ENCODE measurements around the gene FOXJ1.

Gene FOXJ1

DNA sequence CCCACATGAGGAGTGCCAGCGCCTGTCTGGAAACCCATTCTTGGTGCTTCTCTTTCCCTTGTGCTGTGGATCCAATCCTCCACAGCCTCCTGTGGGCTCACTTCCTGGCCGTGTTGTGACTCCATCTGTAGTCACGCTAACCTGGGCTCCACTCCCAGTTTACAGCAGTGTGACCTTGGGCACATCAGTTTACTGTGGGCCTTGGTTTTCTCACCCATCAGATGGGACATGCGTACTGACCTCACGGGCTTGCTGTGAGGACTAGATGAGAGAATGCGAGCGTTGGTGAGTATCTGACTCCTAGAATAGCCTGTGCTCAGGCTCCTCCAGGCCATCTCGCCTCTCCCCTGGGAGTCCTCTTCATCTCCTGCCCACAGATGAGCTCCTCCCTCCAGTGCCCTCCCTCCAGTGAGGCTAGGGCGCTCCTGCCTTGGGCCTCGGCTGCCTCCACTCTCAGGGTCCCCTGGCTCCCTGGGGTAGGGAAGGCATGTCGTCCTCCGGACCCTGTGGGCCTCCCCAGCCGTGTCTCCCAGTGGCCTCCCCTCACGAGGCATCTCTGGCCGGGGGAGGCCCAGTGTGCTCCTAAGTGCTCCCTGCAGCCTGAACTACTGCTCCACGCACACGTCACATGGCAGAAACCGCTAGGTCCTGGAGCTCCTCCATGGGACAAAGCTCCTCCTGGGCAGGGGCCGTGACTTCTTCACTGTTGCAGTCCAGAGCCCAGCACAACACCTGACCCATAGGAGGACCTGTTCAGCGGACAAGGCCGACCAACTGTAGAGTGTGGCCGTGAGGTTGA is 5.2 kb upstream of the FOXJ1 start:
- H2AFZ ChIP-seq (ENCODE audit: low read depth, low read length, severe bottlenecking), result no peak overlapping the region
- H3K9me3 ChIP-seq (ENCODE audit: insufficient read depth, low read length), result no peaks in the 10 kb centered on the region
- no peaks in the 10 kb centered on the region for H3K27me3 ChIP-seq (ENCODE audit: low read length)
- no peak overlapping the region for H3K27ac ChIP-seq (ENCODE audit: low read depth, low read length)
- H3K4me3 ChIP-seq (ENCODE audit: insufficient read depth, low read length, poor library complexity, severe bottlenecking), result no peak overlapping the region
- no peaks in the 10 kb centered on the region for H3F3A ChIP-seq (ENCODE audit: insufficient read depth)
- H3K4me2 ChIP-seq (ENCODE audit: low read depth, low read length, poor library complexity, severe bottlenecking), result no peak overlapping the region
- no peak overlapping the region for H3K9ac ChIP-seq (ENCODE audit: low read length)
- no peaks in the 10 kb centered on the region for H4K20me1 ChIP-seq (ENCODE audit: low read depth, low read length)
- TF ChIP-seq, protein P1, sequence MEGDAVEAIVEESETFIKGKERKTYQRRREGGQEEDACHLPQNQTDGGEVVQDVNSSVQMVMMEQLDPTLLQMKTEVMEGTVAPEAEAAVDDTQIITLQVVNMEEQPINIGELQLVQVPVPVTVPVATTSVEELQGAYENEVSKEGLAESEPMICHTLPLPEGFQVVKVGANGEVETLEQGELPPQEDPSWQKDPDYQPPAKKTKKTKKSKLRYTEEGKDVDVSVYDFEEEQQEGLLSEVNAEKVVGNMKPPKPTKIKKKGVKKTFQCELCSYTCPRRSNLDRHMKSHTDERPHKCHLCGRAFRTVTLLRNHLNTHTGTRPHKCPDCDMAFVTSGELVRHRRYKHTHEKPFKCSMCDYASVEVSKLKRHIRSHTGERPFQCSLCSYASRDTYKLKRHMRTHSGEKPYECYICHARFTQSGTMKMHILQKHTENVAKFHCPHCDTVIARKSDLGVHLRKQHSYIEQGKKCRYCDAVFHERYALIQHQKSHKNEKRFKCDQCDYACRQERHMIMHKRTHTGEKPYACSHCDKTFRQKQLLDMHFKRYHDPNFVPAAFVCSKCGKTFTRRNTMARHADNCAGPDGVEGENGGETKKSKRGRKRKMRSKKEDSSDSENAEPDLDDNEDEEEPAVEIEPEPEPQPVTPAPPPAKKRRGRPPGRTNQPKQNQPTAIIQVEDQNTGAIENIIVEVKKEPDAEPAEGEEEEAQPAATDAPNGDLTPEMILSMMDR (IDR thresholded peaks at IDR 0.05; ENCODE audit: insufficient read depth, low read length, poor library complexity, severe bottlenecking), result no peak
- TF ChIP-seq EZH2phosphoT487 (conservative IDR thresholded peaks at IDR 0.05; ENCODE audit: low read length), result no peak
- no peaks in the 10 kb centered on the region for H3K79me2 ChIP-seq (ENCODE audit: insufficient read depth, low read length)
- no peaks in the 10 kb centered on the region for H3K36me3 ChIP-seq (ENCODE audit: low read length)
- H3K9me2 ChIP-seq (replicated peaks; ENCODE audit: insufficient read depth, low read length), result no peaks in the 10 kb centered on the region

DNA sequence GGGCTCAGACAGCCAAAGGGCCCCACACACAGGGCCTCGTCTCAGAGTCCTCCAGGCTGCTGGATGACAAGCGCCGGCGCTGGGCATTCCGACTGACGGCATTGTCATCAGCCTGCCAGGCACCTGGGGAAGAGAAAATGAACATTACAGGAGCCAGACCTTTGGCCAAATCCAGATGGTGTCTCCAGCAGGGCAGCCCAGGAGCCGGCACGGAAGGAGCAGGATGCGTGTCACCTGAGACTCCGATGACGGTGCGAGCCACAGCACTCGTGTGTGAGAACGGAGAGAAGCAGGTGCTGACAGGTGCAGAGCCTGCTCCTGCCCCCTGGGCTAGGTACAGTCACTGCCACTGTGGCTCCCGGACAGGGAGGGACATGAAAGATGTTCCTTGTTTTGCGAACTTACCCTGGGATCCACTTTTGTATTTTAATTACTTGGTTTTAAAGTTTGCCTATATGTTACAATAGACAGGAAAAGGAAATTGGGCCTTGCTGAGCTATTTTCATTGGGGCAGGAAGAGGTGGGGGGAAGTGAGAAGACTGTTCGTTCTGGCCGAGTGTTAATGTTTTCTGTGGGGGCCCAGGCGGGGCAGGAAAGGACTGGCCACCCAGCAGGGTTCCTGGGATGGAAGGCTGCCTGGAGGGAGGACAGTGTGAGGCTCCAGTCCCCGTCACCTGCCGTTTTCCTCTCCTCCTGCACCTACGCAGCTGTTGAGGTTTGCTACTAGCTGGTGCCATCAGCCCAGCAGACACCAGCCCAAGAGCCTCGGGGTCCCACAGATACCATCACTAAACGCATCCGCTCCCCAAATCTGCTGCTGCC is 4.4 kb upstream of the FOXJ1 start:
- H3K27ac ChIP-seq (ENCODE audit: low read depth, low read length), result no peak overlapping the region
- H3K36me3 ChIP-seq (ENCODE audit: low read length), result no peaks in the 10 kb centered on the region
- no peaks in the 10 kb centered on the region for H3F3A ChIP-seq (ENCODE audit: insufficient read depth)
- H3K79me2 ChIP-seq (ENCODE audit: insufficient read depth, low read length), result no peaks in the 10 kb centered on the region
- no peak overlapping the region for H2AFZ ChIP-seq (ENCODE audit: low read depth, low read length, severe bottlenecking)
- H3K9ac ChIP-seq (ENCODE audit: low read length), result no peak overlapping the region
- no peaks in the 10 kb centered on the region for H3K9me2 ChIP-seq (replicated peaks; ENCODE audit: insufficient read depth, low read length)
- H4K20me1 ChIP-seq (ENCODE audit: low read depth, low read length), result no peaks in the 10 kb centered on the region
- no peaks in the 10 kb centered on the region for H3K27me3 ChIP-seq (ENCODE audit: low read length)
- peak overlapping the region; percentile 9 for H3K4me2 ChIP-seq (ENCODE audit: low read depth, low read length, poor library complexity, severe bottlenecking)
- no peak for TF ChIP-seq EZH2phosphoT487 (conservative IDR thresholded peaks at IDR 0.05; ENCODE audit: low read length)
- TF ChIP-seq, protein P1 (IDR thresholded peaks at IDR 0.05; ENCODE audit: insufficient read depth, low read length, poor library complexity, severe bottlenecking), result no peak
- H3K4me3 ChIP-seq (ENCODE audit: insufficient read depth, low read length, poor library complexity, severe bottlenecking), result no peak overlapping the region
- no peaks in the 10 kb centered on the region for H3K9me3 ChIP-seq (ENCODE audit: insufficient read depth, low read length)

DNA sequence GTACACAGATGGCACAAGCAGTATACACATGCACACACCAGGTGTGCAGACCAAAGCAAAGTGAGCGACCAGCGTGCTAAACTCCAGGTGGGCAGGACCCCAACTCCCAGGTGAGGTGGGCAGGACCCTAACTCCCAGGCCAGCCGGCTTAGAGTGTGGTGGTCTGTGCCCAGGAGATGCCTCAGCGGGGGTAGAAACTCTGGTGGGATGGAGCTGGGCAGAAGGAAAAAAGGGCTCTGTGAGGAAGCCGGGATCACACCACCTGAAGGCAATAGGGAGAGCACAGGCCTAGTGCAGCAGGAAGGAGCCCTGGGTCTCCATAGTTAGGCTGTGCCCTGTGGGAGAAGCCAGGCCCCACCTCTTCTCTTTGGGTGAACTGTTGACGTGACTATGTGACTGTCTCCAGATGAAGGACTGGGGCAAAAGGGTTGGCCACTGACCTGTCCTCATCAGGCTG is 1.6 kb upstream of the FOXJ1 start:
- TF ChIP-seq EZH2phosphoT487 (conservative IDR thresholded peaks at IDR 0.05; ENCODE audit: low read length), result no peak
- TF ChIP-seq, protein P1 (IDR thresholded peaks at IDR 0.05; ENCODE audit: insufficient read depth, low read length, poor library complexity, severe bottlenecking), result no peak
- no peaks in the 10 kb centered on the region for H3K9me2 ChIP-seq (replicated peaks; ENCODE audit: insufficient read depth, low read length)
- H3K36me3 ChIP-seq (ENCODE audit: low read length), result no peaks in the 10 kb centered on the region
- no peaks in the 10 kb centered on the region for H3K9me3 ChIP-seq (ENCODE audit: insufficient read depth, low read length)
- no peaks in the 10 kb centered on the region for H3F3A ChIP-seq (ENCODE audit: insufficient read depth)
- H3K4me3 ChIP-seq (ENCODE audit: insufficient read depth, low read length, poor library complexity, severe bottlenecking), result no peak overlapping the region
- H3K27me3 ChIP-seq (ENCODE audit: low read length), result no peaks in the 10 kb centered on the region
- no peaks in the 10 kb centered on the region for H3K79me2 ChIP-seq (ENCODE audit: insufficient read depth, low read length)
- H3K9ac ChIP-seq (ENCODE audit: low read length), result no peak overlapping the region
- H3K4me2 ChIP-seq (ENCODE audit: low read depth, low read length, poor library complexity, severe bottlenecking), result no peak overlapping the region
- H4K20me1 ChIP-seq (ENCODE audit: low read depth, low read length), result no peaks in the 10 kb centered on the region
- no peak overlapping the region for H3K27ac ChIP-seq (ENCODE audit: low read depth, low read length)
- no peak overlapping the region for H2AFZ ChIP-seq (ENCODE audit: low read depth, low read length, severe bottlenecking)

Measured in SU-DHL-6 (cell line).